ENCODE data around the gene SPOCK2. TPM values are rescaled to one million over a fixed set of nuclear protein-coding genes. Genes with fewer than 3 reads are reported as not detected.

Gene SPOCK2
- total and polyA plus RNA-seq, 8 donors = 0.59 to 2.1 (median 1.6) TPM

- FAIRE-seq (no peak), DNase-seq (no peak), ATAC-seq (no peak)
- H3K36me3 ChIP-seq = no peaks in the 10 kb centered on the region
- H3K4me1 ChIP-seq = no peaks in the 10 kb centered on the region
- intact Hi-C loops (cut with DNase I) = no loop called here
- no peak overlapping the region for H3K27ac ChIP-seq
- WGBS, 2 donors = 94 to 98% methylated on average over 2 of the region's 2 CpGs
- no peaks in the 10 kb centered on the region for H3K9me3 ChIP-seq
- H3K27me3 ChIP-seq = no peaks in the 10 kb centered on the region
- H3K4me3 ChIP-seq = no peak overlapping the region
- TF ChIP-seq CTCF (IDR thresholded peaks at IDR 0.05) = no peak
These were observed 28.0 kb upstream of the SPOCK2 start for GRCh38 chr10:72116372-72116771.

GRCh38 chr10:72114706-72115450 lies 26.5 kb upstream of the SPOCK2 start:
- no peaks in the 10 kb centered on the region for H3K4me1 ChIP-seq
- no peaks in the 10 kb centered on the region for H3K36me3 ChIP-seq
- intact Hi-C loops (cut with DNase I) = no loop called here
- WGBS, 2 donors = 91% methylated on average over 2 of the region's 2 CpGs
- H3K27me3 ChIP-seq = no peaks in the 10 kb centered on the region
- no peak overlapping the region for H3K27ac ChIP-seq
- TF ChIP-seq CTCF (IDR thresholded peaks at IDR 0.05) = no peak
- DNase-seq (no peak), FAIRE-seq (no peak), ATAC-seq (no peak)
- no peak overlapping the region for H3K4me3 ChIP-seq
- H3K9me3 ChIP-seq = no peaks in the 10 kb centered on the region

- Histone ChIP-seq H3K4me1 (no peaks in the 10 kb centered on the region), H3K9me3 (no peaks in the 10 kb centered on the region), H3K36me3 (no peaks in the 10 kb centered on the region), H3K4me3 (no peak overlapping the region), H3K27me3 (no peaks in the 10 kb centered on the region), H3K27ac (no peak overlapping the region)
- 95 to 98% methylated on average over 10 to 11 of the region's 11 CpGs for WGBS, 2 donors
- DNase-seq (no peak), ATAC-seq (no peak), FAIRE-seq (no peak)
- intact Hi-C loops (cut with DNase I) = no loop called here
- no peak for TF ChIP-seq CTCF (IDR thresholded peaks at IDR 0.05)
These were observed 22.5 kb upstream of the SPOCK2 start for GRCh38 chr10:72110673-72111401.

GRCh38 chr10:72109636-72110157 lies 21.3 kb upstream of the SPOCK2 start:
- TF ChIP-seq CTCF (IDR thresholded peaks at IDR 0.05) = no peak
- FAIRE-seq = no peak
- Histone ChIP-seq H3K4me3 (no peak overlapping the region), H3K27ac (no peak overlapping the region), H3K4me1 (no peaks in the 10 kb centered on the region), H3K9me3 (no peaks in the 10 kb centered on the region), H3K27me3 (no peaks in the 10 kb centered on the region), H3K36me3 (no peaks in the 10 kb centered on the region)
- ATAC-seq = no peak
- intact Hi-C loops (cut with DNase I) = no loop called here
- 96 to 97% methylated on average over 8 of the region's 8 CpGs for WGBS, 2 donors
- no peak for DNase-seq
